Renal cortex interstitium (tissue), 11 donors: Measurements from ENCODE around the gene KCNJ12. TPM values are rescaled to one million over a fixed set of nuclear protein-coding genes. Genes with fewer than 3 reads are reported as not detected.
"Not testable (repeated sequence)": the region's sequence is repeated elsewhere in the genome, so short reads cannot be mapped to it uniquely, and the experiment has no call there.

Experiments used
- DNase-seq, 11 donors: peaks; one replicate each; pipeline ENCODE4 v3.0.0-alpha.2; 2013; ENCODE audit warnings: low read depth in 9 of 11, low spot score in 4 of 11; ENCODE audit errors: extremely low read depth in 1 of 11
- polyA plus RNA-seq, 3 donors: library from polyadenylated mRNA; unstranded; fragments of 120-200 nt; gene quantifications; one replicate each; pipeline ENCODE4 v1.2.1, GENCODE V29; 2013; ENCODE audit not compliant: insufficient read length in 3 of 3

KCNJ12 gene
- polyA plus RNA-seq, 3 donors: 4.3 to 6.8 (median 5.2) TPM

- peak in 7 of 11 donors; percentile 15 to 34 (median 18) for DNase-seq
These were observed 34.9 kb downstream of the KCNJ12 start for GRCh38 chr17:21410906-21411678.

- DNase-seq: not testable (repeated sequence)
These were observed 35.6 kb downstream of the KCNJ12 start for GRCh38 chr17:21411679-21412205.

DNA sequence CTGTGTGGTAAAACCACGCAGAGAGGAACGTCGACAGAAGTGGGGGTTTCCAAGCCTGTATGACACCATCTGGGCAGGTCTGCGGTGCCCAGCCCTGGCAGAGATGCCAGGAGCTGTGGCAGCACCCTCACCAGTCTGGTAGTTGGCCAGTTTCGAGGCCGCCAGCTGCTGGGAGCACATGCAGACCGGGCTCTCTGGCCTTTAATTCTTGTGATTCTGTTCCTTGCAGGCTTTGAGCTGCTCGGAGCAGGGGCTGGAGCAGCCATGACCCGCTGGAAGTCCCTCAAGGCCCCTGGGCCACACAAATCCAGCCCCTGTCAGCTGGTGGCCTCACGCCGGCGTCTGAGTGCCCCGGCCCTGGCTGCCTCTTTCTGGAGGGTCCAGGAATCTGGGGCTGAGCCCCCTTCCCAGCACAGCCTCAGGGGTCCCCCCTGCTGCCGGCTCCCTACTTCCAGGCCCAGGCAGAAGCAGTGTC, 36.1 kb downstream of the KCNJ12 start:
- not testable (repeated sequence) for DNase-seq

- not testable (repeated sequence) for DNase-seq
These were observed 37.6 kb downstream of the KCNJ12 start for GRCh38 chr17:21413570-21414279.

- not testable (repeated sequence) for DNase-seq
These were observed 38.5 kb downstream of the KCNJ12 start for GRCh38 chr17:21414616-21415015.

- not testable (repeated sequence) for DNase-seq
These were observed 39.2 kb downstream of the KCNJ12 start for GRCh38 chr17:21415166-21415990.

DNA sequence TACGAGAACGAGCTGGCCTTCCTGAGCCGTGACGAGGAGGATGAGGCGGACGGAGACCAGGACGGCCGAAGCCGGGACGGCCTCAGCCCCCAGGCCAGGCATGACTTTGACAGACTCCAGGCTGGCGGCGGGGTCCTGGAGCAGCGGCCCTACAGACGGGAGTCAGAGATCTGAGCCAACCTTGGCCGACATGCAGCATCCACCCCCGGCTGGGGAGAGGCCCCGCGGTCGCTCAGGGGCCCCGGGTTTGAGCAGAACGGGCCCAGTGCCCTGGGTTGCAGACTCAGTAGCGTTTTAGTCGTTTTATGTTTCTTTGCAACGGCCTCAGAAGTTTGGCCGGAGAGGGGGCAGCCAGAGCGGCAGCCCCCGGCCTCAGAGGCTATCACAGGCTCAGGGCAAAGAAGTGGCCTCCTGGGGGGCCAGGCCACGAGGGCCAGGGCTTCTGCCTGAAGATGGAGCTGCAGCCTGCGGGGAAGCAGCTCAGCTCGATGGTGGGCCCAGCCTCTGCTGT, 40.4 kb downstream of the KCNJ12 start:
- not testable (repeated sequence) for DNase-seq

GRCh38 chr17:21417349-21417748, 41.2 kb downstream of the KCNJ12 start:
- not testable (repeated sequence) for DNase-seq

GRCh38 chr17:21417921-21418320, 41.8 kb downstream of the KCNJ12 start:
- no peak for DNase-seq

- no peak for DNase-seq
These were observed 42.5 kb downstream of the KCNJ12 start for GRCh38 chr17:21418446-21419298.

DNA sequence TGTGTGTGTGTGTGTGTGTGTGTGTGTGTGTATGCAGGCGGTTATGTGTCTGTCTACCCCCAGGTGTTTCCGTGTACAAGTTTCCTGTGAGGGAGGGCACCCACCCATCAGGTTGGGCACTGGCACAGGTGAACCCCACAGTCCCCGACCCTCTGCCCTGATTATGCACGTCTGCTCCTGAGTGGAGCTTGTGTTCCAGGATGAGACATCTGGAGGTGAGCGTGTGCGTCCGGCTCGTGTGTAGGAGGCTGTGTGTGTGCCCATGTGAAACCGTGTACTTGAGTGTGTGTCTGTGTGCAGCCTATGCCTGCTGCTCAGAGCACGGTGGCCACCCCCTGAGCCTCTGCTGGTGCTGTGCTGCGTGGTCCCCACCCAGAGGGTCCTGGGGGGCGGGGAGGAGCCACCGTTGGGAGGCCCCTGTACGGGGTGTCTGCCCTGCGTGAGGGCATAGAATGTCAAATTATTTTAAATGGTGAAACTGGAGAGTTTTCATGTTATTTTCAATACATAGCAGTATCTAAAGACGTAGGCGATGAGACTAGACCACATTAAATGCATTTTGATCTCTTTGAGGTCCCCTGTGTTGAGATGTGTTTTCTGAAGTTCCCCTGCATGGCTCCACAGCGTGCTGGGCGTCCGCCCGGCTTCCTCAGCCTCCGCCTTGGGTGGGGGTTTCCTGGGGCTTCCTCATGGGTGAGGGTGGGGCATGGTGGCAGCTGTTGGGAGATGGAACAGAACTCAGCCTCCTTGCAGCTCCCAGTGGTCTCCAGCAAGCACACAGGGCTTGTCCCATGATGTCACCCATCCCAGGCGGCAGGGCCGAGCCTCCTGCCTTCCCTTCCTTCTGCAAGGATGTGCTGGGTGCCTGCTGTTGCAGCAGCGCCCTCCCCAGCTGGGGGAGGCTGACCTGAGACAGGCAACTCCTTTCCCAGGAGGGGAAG, 43.4 kb downstream of the KCNJ12 start:
- no peak for DNase-seq

DNA sequence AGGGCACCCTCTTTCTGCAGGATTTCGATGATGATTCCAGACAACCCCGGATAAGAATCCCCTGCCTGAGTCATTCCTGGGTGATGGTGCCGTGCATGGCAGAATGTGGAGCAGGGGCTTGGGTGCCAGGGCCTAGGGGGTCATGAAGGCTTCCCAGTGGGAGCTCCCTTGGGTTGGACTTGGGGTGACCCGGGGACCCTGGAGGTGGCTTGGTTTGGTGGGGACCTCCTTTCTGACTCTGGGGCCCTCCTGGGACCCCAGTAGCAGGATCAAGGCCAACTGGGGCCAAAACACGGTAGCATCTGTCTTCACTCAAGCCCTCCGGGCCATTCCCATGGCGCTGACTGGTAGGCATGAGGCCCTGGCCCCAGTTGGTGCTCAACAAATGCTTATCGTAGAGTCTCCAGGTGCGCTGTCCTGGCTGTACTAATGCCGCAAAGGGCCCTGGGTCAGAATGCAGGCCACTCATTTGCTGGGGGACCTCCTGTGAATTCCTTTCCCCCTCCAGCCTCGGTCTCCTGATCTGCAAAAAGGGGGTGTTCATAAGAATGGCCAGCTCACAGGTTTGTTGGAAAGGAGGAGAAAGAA, 44.4 kb downstream of the KCNJ12 start:
- not testable (repeated sequence) for DNase-seq

- DNase-seq: not testable (repeated sequence)
These were observed 45.5 kb downstream of the KCNJ12 start for GRCh38 chr17:21421421-21422310.

DNA sequence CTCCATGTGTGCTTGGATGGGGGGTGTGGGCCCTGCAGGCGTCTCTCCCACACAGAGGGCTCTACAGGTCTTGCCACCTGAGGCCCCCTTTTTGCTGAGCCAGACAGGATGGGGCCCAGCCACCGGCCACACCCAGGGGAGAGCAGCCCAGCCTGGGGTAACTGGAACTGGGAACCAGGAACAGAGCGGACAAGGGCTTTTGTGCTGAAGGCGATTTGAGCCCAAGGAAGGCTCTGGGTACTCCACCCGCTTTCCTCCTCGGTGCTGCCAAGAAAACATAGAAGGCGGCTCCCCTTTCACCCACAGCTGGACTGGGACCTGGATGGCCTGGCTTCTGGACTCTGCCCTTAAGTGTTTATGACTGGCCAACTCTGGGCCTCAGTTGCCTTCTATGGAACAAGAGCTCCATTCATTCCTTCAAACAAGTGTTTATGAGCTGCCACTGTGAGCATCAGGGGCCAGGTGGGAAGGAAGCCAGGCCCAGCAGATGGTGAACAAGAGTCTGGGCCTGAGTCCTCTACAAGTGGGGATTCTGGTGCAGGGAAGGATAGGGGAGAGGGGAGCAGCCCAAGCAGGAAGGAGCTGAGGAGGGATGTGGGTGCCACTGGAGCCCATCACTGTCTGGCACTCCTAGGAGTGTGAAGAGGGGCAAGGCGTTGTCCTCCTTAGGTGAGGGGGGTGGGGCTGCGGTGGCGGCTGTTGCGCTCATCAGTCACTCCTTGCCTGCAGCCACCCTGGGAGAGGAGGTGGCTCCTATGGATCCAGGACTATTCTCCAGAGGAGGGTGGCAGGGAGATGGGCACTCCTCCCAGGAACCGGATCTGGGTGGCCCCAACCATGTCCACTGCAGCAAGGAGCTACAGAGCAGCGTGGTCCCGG, 46.4 kb downstream of the KCNJ12 start:
- not testable (repeated sequence) for DNase-seq

DNA sequence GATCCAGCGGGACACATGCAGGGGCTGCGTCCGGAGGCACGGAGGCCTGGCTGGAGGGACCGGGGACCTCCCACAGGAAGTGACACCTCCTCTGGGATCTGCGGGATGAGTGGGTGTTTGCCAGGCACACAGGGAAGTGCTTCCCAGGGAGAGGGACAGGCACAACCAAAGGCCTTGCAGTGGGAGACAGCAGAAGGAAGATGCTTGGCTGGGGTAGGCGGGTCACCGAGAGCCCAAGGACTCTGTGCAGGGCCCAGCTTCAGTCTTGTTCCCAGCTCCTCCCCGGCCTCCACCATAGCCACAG, 47.0 kb downstream of the KCNJ12 start:
- not testable (repeated sequence) for DNase-seq
